OCI-M2 (cell line): ENCODE results near the gene PNLIPRP3.
"Not testable (repeated sequence)": the region's sequence is repeated elsewhere in the genome, so short reads cannot be mapped to it uniquely, and the experiment has no call there.

Source experiments
- DNase-seq: peaks from one replicate; lab custom pipeline; 2025; ENCODE audit not compliant: unreplicated experiment; lab: John Stamatoyannopoulos, UW

The PNLIPRP3 gene

DNA sequence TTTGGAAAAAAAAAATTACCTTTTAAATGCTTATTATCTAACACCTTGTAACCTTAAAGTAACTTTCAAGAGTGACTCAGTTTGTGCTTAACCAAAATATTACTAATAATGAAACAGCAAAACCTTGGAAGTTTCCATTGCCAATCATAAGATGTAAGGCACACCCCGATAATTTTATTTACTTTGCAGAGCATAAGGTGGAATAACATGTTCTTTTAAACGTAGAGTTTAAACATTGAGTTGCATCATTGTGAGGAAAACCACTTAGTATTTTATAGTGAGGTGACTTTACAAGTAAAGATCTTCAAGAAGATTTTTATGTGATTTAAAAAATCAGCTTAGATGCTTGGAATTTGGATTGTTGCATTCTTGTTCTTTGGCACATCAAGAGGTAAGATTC lies at the start of gene PNLIPRP3:
PNLIPRP3 (plus strand) TSS at position 177 of the 400 bp plus-strand sequence; CDS start at position 343, 166 bp downstream.
- no peak for DNase-seq

DNA sequence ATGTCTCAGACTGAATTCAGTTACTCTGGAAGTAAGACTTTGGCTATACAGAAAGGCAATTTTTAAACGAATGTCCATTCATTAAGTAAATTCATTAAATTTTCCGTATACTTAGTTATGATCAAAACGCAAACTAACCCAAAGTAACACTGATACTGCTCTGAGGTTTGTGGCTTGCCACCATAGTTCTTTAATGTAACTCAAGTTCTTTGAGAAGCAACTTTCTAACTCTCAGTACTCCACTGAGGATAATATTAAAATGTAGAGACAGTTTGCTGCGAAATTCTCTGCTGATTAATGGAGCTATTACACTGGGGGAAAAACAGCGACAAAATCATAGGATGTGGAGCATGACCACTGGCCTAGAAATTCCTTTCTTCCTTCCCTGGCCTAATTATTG lies 45.4 kb upstream of the PNLIPRP3 start:
- DNase-seq, result no peak

DNA sequence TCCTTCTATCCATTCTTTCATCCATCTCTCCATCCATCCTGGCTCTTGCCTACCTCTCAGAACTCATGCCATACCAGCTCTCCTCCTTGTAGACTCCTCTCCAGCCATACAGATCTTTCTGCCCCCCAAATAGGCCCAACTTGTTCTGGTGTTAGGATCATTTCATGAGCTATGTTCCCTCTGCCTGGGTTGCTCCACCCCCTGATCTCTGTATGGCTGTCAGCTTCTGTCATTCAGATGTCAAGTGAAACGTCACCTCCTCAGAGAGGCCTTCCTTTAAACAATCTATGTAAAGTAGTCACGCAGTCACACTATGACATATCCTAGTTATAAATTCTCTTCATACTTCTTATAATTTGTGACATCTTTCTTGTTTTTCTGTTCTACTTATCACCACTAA lies 42.3 kb upstream of the PNLIPRP3 start:
- no peak for DNase-seq

DNA sequence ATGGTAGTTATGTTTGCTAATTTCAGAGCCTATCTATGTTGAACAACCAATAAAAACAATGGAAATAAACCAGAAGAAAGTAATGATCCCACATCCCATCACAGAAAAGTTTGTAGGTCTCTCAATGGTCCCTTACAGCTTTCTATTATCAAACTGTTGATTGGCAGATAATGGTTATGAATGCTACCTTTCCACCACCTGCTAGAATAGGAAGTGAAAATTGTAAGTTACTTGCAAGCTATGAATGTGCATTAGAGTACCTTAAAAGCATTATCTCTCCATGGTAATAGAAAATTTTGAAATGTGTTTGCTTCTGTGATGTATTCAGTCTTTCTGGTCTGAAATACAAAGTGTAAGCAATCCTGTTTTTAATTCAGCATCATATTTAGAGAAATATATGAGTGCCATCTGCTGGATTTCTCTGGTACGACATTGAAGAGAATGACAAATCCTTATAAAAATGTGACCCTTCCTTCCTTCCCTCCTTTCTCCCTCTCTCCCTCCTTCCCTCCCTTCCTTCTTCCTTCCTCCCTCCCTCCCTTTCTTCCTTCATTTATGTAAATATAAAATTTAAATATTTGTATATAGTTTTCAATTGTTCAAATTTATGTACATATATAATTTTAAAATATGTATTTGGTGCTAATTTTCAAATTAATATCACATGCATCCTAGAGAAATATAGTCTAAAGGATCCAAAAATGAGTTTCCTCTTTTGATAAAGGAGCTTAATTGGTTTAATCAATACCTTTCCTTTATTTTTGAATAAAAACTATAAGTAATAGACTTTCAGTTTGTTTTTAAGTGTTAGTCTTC lies 41.4 kb upstream of the PNLIPRP3 start:
- no peak for DNase-seq

DNA sequence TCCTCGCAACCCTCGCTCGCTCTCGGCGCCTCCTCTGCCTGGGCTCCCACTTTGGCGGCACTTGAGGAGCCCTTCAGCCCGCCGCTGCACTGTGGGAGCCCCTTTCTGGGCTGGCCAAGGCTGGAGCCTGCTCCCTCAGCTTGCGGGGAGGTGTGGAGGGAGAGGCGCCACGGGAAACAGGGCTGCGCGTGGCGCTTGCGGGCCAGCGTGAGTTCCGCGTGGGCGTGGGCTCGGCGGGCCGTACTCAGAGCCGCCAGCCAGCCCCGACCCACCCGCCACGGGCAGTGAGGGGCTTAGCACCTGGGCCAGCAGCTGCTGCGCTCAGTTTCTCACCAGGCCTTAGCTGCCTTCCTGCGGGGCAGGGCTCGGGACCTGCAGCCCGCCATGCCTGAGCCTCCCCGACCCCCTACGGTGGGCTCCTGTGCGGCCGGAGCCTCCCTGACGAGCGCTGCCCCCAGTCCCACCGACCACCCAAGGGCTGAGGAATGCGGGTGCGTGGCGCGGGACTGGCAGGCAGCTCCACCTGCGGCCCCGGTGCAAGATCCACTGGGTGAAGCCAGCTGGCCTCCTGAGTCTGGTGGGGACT lies 34.3 kb upstream of the PNLIPRP3 start:
- not testable (repeated sequence) for DNase-seq

DNA sequence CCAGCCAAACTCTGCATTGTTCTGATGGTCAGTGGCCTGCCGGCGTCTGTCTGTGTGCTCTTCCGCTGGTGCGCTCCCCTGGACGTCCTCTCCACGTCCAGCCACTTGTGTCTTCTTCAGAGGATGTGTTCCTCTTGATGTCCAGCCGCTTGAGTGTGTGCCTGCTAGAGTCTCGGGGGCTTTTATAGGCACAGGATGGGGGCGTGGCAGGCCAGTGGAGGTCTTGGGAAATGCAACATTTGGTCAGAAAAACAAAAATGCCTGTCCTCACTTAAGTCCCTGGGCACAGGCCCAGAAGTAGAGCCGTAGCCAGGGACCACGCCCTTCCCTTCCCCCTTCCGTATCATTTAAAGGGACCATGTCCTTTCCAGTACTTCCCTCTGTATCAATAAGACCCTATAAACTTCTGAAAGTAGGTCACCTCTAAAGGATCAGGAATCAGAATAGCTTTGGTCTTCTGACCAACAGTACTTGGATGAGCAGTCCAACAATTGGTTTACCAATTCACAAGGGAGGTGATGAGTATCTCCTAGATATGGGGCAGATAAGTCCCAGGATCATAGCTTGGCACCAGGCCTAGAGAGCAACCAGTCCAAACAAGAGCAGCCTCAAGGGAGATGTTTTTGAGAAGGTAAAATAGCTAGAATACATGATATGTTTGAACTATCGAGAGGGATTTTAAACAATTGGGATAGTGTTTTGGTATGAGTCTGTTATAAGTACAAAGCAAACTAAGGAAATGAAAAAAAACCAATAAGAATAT lies 32.2 kb upstream of the PNLIPRP3 start:
- DNase-seq, result no peak

DNA sequence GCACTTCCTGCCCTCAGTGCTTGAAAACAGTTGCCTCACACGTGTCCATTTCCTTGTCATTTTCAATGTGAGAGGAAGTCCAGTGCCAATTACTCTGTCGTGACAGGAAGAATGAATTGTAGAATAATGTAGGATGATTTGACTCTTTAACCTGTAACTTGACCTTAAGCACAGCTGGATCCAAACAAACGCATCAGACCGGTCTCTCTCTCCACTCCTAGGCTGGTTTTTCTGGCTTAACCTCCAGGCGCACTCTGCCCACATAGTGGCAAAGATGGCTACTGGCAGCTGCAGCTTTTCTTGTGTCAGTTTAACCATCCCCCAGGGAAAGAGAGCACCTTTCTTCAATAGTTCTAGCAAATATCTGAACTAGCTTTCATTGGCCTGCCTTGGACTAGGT lies 29.4 kb upstream of the PNLIPRP3 start:
- no peak for DNase-seq

DNA sequence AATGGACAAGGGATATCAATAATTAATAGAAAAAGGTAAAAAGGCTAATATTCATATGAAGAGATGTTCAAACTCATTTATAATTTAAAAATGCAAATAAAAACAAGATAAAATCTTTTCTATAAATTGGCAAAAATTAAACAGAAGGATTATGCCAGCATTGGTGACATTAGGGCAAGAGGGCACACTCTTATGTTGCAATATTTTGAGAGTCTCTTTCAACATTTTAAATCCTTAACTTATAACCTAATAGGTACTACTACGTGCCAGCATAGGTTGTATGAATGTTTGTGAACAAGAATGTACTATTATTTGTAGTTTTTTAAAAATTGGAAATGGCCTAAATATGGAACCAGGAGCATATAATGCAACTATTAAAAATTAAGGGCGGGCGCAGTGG lies 24.8 kb upstream of the PNLIPRP3 start:
- DNase-seq, result no peak

DNA sequence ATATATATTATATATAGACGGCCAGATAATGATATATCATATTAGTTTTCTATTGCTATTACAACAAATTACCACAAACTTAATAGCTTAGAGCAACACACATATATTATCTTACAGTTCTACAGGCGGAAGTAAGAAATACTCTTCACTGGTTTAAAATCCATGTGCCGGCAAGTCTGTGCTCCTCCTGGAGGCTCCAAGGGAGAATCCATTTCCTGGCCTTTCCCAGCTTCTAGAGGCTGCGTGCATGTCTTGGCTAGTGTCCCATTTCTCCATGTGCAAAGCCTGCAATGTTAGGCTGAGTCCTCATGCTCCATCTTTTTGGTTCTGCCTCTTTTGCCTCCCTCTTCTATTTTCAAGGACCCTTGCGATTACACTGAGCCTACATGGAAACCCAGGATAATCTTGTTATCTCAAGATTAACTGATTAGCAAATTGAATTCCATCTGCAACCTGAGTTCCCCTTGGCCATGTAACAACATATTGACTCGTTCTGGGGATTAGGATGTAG lies 23.9 kb upstream of the PNLIPRP3 start:
- no peak for DNase-seq

DNA sequence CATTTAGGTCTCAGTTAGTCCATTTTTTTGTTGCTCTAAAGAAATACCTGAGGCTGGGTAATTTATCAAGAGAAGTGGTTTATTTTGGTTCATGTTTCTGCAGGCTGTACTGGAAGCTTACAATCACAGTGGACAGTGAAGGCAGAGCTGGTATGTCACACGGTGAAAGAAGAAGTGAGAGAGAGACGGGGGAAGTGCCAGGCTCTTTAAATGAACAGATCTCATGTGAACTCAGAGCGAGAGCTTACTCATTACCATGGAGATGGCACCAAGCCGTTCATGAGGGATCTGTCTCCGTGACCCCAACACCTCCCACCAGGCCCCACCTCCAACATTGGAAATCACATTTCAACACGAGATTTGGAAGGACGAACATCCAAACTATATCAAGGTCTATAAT lies 18.9 kb upstream of the PNLIPRP3 start:
- no peak for DNase-seq

DNA sequence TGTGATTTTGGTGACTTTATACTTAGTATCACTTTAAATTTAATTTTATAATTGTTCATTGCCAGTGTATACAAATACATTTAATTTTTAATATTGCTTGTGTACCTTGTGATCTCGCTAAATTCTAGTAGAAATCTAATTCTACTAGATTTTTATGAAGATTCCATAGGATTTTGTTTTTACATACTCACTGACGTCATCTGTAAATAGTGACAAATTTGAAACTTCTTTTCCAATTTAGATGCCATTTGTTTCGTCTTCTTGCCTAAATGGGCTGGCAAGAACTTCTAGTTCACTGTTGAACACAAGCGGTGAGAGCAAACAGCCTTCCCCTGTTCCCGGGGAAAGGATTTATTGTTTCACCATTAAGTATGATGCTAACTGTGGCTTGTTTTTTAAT lies 17.3 kb upstream of the PNLIPRP3 start:
- DNase-seq, result no peak

DNA sequence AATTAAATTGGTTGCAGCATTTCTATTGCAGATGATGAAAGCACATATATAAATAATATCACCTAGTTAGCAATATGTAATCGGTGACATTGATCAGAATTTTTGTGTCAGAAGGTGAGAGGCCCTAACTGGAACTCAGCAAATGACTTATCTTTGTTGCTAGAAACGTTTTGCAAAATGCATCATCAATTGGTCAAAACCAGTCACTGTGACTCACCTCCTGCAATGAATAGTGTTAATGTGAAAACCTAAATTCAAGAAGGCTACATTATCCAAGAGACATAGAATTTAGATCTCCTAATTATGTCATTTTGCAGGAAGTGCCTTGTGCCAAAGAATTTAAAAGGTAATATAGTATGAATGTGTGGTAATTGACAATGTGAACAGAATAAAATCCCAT lies 9.8 kb upstream of the PNLIPRP3 start:
- DNase-seq, result no peak

DNA sequence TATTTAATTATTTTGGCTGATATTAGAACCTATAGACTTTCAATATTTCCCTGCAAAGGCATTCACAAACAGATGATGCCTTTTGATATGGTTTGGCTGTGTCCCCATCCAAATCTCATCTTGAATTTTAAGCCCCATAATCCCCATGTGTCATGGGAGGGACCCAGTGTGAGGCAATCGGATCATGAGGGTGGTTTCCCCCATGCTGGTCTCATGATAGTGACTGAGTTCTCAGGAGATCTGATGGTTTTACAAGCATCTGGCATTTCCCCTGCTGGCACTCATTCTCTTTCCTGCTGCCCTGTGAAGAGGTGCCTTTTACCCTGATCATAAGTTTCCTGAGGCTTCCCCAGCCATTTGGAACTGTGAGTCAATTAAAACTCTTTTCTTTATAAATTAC lies 9.3 kb upstream of the PNLIPRP3 start:
- no peak for DNase-seq

DNA sequence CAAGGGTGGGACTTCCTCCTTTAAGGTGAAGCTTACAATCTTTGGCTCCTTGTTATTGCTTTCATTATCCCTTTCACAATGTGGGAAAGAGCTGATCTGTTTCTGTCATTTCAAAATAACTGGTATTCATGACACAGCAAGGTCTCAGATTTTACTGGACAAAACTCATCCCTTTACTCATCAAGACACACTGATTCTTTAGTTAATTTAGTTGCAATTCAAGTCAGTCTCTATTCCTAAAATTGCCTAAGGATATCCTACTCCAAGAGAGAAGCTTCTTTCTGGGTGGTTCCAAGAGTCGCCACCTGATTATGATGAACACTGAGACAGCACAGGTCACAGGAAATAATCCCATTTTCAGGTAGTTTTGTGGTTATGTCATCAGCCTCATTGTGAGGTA lies 5.8 kb upstream of the PNLIPRP3 start:
- DNase-seq, result no peak

DNA sequence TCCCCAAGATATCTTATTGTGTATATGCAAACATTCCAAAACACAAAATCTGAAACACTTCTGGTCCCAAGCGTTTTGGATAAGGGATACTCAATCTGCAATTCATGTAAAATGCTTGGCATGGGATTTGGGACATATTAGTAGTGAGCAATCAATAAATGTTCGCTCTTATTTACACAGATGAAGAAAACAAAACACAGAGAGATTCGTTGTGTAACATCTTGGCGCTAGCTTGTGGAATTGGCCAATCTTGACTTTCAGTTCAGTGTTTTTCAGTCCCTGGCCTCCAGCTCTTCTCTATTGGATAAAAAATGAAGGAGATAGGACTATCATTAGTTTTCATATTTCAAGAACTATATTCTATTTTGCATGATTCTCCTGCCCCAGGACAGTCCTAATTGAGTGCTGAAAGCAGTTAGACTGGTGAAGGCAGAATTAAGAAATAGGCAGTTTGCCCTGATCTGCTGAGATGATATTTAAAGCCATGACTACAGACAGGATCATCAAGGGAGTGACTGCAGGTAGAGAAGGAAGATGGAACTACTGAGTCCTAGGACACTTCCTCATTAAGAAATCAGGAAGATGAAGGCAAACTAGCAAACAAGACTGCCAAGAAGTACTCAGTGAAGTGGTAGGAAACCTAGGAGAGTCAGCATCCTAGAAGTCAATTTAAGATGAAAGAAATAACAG lies 1.8 kb downstream of the PNLIPRP3 start:
- DNase-seq, result no peak

DNA sequence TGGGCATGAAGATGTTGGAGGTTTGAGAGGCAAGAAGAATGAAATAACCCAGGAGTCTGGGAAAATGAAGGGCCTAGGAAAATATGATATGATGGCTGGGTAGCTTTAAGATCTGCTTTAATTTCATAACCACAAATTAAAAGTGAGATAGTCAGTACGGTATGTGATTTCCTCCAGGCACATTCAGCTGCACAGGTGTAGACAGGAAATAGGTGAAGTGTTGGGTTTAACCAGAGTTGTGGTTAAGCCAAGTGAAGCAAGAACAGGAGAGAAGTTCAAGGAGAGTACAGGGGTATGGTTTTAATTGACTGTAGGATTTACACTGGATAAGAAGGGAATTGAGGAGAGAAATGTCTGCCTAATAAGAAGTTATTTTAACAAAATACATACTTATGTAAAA lies 2.6 kb downstream of the PNLIPRP3 start:
- DNase-seq, result no peak

DNA sequence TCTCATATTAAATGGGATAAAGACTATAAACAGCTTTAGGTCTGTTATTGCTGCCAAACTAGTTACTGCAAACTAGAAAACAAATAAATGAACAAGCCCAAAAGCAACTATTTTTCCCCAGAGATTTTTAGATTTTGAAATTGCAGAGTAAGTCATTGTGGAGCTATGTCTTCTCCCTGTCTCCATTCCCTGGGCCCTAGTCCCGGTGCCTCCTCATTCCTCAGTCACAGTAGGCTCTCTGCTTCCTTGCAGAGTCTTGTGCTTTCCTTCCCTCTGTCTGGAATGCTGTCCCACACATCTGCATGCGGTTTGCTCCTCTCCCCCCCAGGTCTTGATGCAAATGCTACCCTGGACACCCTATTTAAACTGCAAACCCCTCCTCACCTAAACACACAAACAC lies 4.0 kb downstream of the PNLIPRP3 start:
- DNase-seq, result no peak

DNA sequence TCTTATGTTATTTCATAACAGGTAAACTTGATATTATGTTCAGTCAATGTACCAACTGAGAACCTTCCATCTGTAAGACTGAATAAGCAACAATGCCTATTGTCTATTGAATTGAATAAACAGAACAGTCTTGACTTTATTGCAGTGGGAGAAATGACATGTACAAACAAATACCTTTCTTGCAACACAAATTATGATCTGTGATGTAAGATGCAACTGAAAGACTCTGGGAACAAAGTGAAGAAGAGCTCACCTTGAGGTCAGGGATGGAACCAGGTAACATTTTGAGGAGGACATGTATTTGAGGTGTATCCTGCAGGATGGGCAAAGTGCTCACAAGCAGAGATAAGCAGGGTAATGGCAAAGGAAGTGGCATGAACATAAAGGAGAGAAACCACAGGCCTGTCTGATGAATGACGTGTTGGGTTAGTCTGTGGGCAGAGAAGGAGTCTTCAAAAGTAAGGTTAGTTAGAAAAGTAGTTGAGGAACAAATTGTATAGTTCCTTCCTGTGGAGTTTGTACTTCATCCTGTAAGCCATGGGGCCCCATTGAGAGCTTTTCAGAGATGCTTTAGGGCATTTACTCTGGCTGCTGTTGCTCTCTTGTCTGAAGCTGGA lies 9.5 kb downstream of the PNLIPRP3 start:
- no peak for DNase-seq

DNA sequence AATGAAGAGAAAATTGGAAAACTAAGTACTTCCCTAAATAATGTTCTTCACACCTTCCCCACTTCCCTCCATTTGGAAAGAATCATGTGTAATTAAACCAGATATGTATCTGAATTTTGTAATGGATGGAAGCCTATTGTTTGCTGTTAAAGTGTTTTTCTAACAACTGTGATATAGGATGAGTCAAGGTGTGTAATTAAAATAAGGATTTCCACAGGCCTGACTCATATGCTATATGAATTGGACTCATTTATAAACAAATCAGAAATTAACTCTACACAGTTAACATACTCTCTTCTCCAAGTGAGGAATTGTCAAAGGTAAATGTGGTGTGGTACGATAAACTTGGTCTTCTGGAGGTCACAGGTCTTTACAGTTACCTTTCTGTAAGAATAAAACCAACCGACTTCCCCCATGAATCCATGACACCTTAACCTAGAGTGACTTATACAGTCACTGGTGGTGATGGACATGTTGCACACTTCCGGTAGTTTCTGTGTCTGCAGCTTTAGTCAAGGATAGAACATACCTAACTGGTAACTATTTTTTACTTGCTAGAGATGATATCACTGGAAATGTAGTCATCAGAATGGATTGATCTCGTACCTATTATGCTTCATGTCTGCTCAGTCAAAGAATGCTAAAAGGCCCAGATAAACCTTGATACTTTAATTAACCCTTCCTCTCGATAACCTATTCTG lies 12.8 kb downstream of the PNLIPRP3 start:
- DNase-seq, result no peak

DNA sequence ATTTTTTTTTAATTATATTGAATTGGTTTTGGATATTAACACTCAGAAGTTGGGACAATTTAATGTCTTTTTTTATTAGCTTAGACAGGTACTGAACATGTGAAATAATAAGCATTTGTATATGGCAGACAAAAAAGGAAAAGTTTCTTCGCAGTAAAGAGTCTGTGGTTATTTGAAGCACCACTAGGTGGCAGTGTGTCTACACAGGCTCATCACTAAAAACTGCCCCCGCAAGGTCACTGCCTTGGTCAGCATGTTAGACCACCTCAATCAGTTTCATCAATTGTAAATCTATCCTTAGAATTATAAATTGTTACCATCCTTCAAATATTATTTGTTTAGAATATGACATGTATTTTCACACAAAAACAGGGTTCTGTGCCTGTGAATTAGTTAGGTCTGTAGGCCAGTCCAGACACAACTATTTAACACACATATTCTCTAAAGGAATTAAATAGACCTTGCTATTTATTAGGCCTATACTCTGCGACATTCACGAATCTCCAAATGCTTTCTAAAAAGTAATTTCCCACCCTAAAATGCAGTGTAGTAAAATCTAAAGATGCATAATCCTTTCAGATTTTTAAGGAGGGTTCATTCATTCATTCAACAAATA lies 17.0 kb downstream of the PNLIPRP3 start:
- DNase-seq, result no peak
